ENCODE results near the gene AP2A2.

AP2A2 gene

DNA sequence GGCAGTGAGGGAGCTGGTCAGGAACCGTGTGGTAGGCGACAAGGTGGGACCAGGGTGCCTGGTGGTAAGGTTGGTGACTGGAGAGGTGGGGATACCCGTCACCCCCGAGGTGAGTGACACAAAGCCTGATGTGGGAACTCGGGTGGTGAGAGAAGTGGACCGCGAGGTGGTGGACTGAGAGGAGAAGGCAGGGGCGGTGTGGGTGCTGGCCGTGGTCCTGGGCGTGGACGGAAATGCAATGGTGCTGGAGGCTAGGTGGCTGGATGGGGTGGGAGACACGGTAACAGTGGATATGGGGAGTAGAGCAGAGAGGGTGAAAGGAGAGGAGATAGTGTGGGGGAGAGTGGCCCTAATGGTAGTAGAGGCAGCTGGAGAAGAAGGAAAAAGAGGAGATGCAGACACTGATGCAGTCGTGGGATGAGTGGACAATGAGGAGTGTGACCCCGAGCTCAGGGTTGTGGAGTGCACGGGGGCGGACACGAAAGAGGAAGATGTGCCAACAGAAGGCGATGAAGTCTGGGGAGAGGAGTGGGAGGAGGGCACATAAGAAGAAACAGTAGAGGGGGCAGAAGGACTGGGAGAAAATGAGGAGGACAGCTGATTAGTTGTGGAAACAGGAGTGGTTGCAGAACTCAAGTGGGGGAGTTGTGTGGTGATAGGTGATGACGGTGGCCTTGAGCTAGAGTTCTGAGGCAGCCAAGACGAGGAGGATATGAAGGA, 90.3 kb downstream of the AP2A2 start:
- DNase-seq = peak; percentile 61 to 74 (median 68)

DNA sequence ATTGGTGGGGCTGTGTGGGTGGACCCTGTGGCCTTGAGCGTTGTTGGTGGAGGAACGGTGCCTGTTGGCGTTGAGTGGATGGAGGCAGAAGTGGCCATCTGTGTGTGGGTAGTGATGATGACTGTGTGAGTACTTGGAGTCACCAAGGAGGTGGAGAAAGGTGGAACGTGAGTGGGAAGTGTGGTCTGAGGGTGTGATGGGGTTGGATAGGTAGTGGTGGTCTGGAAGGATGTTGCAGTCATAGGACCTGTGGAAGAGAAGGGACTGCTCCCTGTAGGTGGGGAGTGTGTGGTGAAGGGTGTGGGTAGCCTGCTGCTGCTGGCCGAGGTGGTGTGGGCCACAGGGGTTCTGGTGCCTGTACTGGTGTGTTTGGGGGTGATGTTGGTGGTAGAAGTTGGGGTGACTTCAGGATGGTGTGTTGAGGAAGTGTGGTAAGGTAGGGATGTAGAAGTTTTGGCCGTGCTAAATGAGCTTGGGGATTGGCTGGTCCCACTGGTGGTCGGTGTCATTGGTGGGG, 91.0 kb downstream of the AP2A2 start:
- peak in 1 of 4 experiments; percentile 6 for DNase-seq

DNA sequence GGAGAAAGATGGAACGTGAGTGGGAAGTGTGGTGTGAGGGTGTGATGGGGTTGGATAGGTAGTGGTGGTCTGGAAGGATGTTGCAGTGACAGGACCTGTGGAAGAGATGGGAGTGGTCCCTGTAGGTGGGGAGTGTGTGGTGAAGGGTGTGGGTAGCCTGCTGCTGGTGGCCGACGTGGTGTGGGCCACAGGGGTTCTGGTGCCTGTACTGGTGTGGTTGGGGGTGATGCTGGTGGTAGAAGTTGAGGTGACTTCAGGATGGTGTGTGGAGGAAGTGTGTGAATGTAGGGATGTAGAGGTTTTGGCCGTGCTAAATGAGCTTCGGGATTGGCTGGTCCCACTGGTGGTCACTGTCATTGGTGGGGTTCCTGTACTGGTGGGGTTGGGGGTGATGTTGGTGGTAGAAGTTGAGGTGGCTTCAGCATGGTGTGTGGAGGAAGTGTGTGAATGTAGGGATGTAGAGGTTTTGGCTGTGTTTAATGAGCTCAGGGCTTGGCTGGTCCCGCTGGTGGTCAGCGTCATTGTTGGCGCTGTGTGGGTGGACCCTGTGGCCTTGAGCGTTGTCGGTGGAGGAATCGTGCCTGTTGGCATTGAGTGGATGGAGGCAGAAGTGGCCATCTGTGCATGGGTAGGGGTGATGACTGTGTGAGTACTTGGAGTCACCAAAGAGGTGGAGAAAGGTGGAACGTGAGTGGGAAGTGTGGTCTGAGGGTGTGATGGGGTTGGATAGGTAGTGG, 91.8 kb downstream of the AP2A2 start:
- DNase-seq = peak in 1 of 4 experiments; percentile 14

DNA sequence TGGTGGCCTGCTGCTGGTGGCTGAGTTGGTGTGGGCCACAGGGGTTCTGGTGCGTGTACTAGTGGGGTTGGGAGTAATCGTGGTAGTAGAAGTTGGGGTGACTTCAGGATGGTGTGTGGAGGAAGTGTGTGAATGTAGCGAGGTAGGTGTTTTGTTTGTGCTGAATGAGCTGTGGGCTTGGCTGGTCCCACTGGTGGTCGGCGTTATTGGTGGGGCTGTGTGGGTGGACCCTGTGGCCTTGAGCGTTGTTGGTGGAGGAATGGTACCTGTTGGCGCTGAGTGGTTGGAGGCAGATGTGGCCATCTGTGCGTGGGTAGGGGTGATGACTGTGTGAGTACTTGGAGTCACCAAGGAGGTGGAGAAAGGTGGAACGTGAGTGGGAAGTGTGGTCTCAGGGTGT, 92.4 kb downstream of the AP2A2 start:
- no peak for DNase-seq

DNA sequence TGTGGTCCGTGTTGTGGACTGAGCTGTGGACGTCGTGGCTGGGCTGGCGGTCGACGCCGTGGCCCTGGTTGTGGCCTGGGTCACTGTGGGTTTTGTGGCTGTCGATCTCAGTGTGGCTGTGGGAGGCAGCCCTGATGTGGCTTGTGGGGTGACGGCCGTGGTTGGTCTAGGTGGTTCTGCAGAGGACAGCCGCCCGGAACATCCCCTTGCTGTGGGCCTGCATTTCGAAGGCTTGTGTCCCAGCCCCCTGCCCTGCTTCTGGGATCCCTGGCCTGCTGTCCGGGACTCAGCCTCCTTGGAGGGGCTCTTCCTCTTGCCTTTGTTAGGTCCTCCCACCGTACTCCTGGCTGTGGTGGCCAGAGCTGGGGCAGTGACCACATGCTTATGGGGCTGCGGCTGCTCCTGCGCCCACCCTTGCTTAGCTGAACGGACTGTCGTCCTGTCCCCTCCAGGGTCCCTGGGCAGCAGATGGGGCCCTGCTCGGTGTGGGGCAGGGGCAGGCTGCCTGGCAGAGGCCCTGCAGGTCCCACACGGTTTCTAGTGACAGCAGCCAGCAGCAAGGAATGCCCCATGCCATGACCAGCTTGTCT, 93.7 kb downstream of the AP2A2 start:
- no peak for DNase-seq

DNA sequence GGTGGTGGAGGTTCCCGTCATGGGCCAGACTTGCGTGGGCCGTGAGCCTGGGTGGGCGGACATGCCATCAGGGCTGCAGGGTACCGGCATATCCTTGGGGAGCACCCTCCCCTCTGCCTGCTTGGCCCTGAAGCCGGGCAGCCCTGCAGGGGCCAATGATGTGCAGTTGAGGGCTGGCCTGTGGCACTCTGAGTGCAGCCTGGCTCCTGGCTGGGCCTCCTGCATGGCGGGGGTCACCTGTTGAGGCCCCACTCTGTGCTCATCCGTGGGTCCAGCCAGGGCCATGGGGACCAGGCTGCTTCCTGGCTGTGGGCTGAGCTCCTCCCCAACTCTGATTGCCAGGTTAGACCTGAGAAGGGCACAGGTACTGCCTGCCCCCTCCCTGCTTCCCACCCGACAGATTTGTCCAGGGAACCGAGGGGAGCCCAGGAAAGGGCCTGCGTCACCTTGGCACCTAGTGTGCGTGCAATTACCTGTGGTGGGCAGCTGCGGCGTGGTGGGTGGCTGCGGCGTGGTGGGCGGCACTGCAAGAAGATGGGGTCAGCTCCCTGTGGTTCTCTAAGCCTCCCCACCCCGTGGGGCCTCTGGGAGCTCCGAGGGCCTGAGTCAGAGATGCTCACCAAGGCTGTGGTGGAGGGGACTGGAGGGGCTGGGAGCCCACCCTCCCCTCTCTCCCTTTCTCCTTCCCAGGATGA, 94.7 kb downstream of the AP2A2 start:
- DNase-seq = no peak

DNA sequence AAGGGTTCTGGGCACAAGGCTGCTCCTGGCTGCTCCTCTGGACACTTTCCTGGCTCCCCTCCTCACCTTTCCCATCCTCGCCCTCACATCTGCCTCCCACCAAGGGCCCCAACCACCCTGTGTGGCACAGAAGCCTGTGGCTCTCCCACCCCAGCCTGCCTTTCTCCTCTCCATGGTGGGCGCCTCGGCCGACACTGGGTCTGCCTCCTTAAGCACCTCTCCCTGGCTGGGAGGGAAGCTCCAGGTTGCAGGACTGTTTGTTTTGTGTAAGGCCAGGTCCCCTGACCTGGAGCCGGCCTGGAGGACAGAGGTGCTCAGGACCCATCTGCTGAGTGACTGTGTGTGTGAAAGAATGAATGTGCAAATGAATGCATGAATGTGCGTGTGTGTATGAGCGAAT, 96.7 kb downstream of the AP2A2 start:
- no peak for DNase-seq

DNA sequence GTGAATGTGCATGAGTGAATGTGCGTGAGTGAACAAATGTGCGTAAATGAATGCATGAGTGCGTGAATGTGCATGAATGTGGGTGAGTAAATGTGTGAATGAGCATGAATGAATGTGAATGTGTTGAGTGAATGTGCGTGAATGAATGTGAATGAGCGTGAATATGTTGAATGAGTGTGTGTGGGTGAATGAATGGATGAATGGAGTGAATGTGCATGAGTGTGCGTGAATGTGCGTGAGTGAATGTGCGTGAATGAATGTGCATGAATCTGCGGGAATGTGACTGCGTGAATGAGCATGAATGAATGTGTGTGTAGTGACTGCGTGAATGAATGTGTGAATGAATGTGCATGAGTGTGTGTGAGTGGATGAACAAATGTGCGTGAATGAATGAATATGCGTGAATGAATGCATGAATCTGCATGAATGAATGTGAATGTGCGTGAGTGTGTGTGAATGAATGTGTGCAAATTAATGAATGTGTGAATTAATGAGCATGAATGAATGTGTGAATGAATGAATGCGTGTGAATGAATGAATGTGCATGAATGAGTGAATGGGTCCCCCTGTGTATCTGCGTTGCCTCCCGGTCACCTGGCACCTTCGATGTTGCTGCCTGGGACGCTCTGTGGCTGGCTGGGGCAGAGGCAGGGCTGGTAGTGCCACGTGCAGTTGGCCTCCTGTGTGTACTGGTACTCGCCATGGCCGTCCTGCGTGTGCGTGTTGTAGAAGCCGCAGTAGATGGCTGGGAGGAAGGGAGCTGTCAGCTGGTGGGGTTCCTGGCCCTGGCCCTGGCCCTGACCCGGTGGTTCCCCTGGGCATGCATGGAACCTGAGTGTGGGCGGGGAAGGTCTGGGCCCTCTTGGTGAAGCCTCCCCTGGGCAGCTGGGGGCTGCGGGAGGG, 97.5 kb downstream of the AP2A2 start:
- DNase-seq = no peak

DNA sequence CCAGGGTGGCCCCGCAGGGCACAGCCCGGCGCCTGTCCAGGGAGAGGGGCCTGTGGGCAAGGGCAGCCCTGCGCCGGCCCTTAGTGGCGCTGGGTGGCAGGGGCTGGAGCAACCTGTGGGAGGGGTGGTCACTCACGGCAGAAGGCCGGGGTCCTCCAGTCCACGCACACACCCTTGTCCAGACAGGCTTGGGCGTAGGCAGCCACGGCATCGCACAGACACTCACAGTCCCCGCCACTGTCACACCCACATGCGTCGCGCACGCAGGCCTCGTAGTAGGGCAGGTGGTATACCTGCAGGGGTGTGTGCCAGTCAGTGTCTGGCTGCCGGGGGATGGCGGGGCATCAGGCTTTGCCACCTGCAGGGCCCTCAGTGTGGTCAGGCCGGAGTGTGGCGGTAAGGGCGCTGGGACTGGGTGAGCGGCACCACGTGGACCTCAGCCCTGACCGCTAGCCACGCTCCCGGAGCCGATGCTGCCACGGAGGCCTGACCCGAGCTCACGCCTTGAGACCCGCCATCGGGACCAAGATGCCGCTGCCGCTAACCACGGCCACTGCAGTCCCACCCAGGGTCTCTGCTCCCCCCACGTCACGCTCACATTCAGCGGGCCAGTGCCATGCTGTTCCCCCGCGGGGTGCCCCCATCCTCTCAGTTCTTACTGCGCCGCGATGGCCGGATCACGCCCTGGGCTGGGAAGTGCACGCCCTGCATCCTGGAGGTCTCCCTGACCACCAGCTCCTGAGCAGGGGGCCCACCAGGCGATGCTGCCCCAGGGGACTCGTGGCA, 98.3 kb downstream of the AP2A2 start:
- no peak for DNase-seq

DNA sequence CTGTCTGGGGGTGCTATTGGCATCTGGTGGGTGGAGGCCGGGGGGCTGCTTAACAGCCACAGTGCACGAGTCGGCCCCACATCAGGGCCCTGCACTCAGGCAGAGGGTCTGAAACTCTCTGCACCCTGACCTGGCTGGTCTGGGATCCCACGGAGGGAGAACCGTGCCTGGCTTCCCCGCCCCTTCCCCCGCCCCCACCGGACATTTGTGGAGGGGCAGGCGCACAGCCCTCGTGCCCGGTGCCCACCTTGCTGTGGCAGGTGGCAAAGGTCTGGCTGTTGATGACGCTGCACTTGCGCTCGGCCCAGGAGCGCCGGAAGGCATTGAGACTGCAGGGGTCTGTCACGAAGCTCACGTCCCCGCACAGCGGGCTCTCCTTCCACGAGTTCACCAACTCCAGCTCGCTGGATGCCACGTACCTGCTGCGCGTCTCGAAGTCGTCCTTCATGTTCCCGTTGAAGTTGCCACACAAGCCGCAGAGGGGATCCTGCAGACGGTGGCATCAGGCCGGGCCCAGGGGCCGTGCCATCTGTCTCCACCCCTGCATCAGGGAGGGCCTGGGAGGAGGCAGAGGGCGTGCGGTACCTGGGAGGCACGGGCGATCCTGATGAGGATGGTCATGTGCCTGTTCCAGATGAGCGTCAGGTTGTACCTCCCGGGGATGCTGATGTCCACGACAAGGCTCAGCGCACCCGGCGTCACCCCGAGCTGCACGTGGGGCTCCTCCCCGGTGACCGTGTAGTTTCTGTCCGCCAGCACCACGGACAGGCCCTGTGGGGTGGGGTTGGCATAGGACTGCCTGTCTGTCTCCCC, 99.1 kb downstream of the AP2A2 start:
- DNase-seq = no peak

DNA sequence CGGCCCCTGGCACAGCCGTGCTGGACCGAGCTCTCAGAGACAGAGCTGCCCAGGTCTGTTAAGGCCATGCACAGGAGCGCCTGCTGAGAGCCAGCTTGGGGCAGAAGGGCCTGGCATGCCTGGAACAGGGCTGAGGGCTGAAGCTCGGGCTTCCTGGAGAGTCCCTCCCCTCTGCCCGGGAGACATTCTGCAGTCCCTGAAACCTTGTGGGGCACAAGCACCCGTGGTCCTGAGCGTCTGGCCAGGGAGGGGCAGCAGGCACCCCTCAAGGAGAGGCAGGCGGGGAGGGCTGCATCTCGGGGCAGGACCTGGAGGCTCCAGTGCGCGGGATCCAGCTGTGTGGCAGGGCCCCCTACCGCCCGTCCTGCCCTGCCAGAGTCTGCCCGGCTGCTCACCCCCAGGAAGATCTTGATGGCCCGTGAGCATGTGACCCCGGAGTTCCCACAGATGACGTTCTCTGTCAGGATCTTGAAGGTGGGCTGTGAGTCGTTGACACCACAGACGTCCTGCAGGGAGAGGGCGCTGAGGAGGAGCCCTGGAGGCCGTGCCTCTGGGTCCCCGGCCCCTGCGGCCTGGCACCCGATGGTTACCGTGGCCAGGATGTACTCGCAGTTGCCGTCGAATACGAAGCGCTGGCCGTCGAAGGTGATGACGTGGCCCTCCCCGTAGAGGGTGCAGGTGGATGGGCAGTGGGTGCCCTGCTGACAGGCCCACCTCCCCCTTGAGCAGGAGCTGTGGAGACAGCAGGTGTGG, 99.9 kb downstream of the AP2A2 start:
- no peak for DNase-seq

DNA sequence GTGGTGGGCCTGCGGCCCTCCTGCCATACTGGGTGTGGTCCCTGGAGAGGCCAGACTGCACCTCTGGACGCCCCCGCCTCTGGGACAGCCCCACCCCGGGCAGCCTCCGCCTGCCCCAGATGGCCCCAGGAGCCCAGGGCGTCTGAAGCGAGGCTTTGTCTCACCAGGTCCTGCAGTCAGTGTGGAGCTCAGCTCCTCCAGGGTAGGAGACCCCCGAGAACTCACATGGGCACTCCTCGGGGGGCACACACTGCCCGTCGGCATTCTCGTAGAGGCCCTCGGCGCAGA, 100.4 kb downstream of the AP2A2 start:
- DNase-seq = no peak

DNA sequence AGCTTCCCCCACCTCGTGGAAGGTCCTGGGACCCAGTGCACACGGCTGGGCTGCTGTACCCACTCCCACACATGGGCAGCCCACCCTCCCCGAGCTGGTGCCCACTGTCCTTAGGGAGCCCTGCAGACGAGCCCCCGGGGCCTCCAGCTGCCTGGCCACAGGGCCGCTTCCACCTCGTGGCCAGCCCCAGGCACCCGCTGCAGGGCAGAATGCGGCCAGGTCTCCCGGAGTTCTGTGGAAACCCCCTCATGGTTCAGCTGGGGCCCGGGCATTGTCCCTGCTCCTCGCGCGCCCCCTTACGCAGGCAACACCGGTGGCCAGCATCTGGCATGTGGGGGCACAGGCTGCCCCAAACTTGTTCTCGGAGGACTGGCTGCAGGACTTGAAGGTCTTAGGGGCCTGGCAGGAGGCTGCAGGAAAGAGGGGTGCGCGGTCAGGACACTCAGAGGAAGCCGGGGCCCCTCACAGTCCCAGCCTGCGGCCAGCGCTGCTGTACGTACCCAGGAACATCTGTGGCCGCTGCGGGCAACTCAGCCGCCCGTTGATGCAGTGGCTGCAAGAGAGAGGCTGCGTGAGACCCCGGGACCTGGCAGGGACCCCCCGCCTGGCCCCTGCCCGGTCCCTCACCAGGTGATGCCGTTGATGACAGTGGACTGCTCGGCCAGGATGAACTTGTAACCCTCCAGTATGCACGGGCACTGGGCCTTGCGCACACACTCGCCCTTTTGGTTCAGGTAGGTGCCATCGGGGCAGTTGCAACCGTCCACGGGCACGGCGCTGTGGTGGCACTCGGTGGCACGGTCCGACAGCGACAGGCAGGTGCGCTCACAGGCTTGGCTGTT, 101.2 kb downstream of the AP2A2 start:
- DNase-seq = no peak

DNA sequence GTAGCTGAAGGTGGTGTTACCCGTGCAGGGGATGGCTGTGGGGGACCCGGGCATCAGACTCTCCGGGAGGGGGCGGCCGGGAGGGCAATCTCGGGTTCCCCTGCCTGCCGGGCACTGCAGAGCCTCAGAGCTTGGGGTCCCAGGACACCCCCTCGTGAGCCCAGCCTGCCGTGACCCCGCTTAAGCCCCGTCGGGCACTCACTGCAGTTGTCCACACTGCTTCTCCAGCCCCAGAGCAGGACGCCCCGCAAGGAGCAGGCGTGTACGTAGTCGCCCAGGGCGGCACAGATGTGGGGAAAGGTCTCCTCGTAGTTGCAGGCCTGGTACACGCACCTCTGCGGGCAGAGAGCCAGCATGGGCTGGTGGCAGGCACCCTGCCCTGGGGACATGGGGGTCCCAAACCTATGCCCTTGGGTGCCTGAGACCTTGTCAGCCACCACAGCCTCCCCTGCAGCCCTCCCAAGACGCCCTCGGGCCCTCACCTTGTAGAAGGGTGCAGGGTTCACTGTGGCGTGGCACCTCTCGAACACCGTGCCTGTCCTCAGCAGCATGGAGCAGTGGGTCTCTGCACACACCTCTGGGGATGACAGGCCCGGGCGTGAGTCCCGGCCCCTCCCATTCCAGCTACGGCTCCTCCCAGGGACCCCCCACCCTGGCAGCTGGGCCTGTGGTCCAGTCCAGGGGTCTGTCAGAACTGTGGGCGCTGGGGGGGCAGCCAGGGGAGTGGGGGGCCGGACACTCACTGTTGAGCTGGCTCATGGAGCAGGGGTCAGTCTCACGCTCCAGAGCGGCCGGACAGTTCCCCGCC, 102.0 kb downstream of the AP2A2 start:
- DNase-seq = no peak

DNA sequence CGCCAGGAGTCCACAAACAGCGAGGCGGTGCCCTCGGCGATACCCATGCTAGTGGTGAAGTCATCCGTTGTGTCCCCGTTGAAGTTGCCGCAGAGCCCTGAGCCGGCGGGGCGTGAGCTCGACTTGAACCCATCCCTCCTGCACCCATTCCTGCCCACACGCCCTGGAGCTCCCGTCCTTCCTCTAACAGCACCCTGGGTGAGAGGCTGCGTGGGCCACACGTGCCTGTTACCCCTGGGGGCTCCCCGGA, 102.5 kb downstream of the AP2A2 start:
- no peak for DNase-seq

DNA sequence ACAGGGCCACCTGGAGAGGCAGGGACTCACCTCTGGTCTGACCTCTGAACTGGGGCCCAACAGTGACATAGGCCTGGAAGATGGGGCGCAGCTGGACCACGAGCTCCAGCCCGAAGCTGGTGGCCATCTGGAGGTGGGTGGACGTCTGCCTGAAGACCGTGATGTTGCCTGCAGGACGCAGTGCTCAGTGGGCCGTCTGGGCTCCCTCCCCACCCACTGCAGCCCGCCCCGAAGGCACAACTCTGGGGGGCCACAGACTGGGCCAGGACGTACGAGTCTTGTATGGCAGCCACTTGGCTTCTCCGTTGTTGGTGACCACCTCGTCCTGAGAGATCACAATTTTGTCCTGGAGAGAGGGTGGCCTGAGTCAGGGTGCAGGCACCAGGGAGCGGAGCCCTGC, 102.9 kb downstream of the AP2A2 start:
- DNase-seq = no peak

DNA sequence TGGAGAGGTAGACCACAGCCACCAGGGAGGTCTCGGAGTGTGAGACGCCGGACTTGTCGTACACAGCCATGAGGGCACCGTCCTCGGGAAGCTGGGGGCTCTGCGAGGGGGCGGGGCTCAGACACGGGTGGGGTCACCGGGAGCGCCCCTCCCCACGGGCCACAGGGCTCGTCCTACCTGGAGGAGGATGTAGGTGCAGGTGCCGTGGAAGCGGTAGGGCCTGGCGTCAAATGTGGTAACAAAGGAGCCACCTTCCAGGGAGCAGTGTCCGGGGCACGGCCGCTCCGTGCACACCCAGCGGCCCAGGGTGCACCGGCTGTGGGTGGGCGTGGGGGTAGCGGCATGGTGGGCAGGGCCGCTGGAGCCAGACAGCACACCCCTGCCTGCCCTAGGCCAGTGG, 103.4 kb downstream of the AP2A2 start:
- DNase-seq = no peak

DNA sequence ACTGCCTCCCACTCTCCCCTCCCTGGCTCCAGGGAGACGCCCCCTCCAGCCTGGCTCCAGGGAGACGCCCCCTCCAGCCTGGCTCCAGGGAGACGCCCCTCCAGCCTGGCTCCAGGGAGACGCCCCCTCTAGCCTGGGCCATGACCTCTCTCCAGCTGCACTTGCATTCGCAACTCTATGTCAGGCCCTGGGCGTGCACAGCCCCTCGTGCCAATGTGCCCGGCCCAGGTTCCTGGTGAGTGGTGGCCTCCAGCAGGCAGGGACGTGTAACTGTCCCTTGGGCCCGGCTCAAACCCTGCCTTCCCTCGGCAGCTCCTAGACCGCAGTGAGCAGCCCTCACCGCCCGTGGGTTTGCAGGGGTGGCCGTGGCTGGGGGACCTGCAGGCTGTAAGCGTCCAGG, 104.0 kb downstream of the AP2A2 start:
- no peak for DNase-seq
